NCI-H1105 treated with DMSO at 0.1 percent for 48 hours (cell line): ENCODE measurements around the gene COL5A3.
"Not testable (repeated sequence)": the region's sequence is repeated elsewhere in the genome, so short reads cannot be mapped to it uniquely, and the experiment has no call there.

Source experiments
- DNase-seq: peaks from one replicate; lab custom pipeline; 2025; lab: John Stamatoyannopoulos, UW

The COL5A3 gene

GRCh38 chr19:9936326-9937000 is 73.8 kb downstream of the COL5A3 start, which contains the start of gene OLFM2:
Gene OLFM2 (minus strand): TSS chr19:9936515. CDS start chr19:9936366, 149 bp downstream.
- DNase-seq: no peak

- no peak for DNase-seq
These were observed 74.6 kb downstream of the COL5A3 start for GRCh38 chr19:9935506-9936325.

- peak; percentile 42 for DNase-seq
These were observed 76.0 kb downstream of the COL5A3 start for GRCh38 chr19:9934132-9934950.

GRCh38 chr19:9932835-9933234 is 77.5 kb downstream of the COL5A3 start:
- no peak for DNase-seq

- no peak for DNase-seq
These were observed 78.7 kb downstream of the COL5A3 start for GRCh38 chr19:9931629-9932028.

GRCh38 chr19:9923440-9923839 is 86.9 kb downstream of the COL5A3 start:
- DNase-seq: no peak

GRCh38 chr19:9922782-9923379 is 87.4 kb downstream of the COL5A3 start:
- not testable (repeated sequence) for DNase-seq

GRCh38 chr19:9917321-9917720 is 93.0 kb downstream of the COL5A3 start:
- peak; percentile 12 for DNase-seq

- DNase-seq: no peak
These were observed 93.6 kb downstream of the COL5A3 start for GRCh38 chr19:9916719-9917118.

GRCh38 chr19:9914315-9915207 is 95.7 kb downstream of the COL5A3 start:
- peak; percentile 12 for DNase-seq

- DNase-seq: no peak
These were observed 96.3 kb downstream of the COL5A3 start for GRCh38 chr19:9914001-9914314.

GRCh38 chr19:9913237-9914000 is 96.9 kb downstream of the COL5A3 start:
- DNase-seq: no peak

GRCh38 chr19:9912551-9913236 is 97.6 kb downstream of the COL5A3 start:
- no peak for DNase-seq

- DNase-seq: no peak
These were observed 98.6 kb downstream of the COL5A3 start for GRCh38 chr19:9911524-9912185.

GRCh38 chr19:9910625-9911024 is 99.7 kb downstream of the COL5A3 start:
- DNase-seq: no peak
